ENCODE results near the gene COPS8.

Gene COPS8

GRCh38 chr2:237129625-237130263 is 44.1 kb downstream of the COPS8 start:
- in situ Hi-C loops (cut with HindIII; ENCODE audit: low sequenced_read_pairs): no loop called here

GRCh38 chr2:237130562-237131421 is 45.1 kb downstream of the COPS8 start:
- in situ Hi-C loops (cut with HindIII; ENCODE audit: low sequenced_read_pairs): no loop called here

GRCh38 chr2:237131749-237132533 is 46.3 kb downstream of the COPS8 start:
- in situ Hi-C loops (cut with HindIII; ENCODE audit: low sequenced_read_pairs): no loop called here

GRCh38 chr2:237132799-237133198 is 47.1 kb downstream of the COPS8 start:
- in situ Hi-C loops (cut with HindIII; ENCODE audit: low sequenced_read_pairs): no loop called here

GRCh38 chr2:237134321-237135230 is 48.9 kb downstream of the COPS8 start:
- in situ Hi-C loops (cut with HindIII; ENCODE audit: low sequenced_read_pairs): no loop called here

GRCh38 chr2:237136824-237137223 is 51.1 kb downstream of the COPS8 start:
- in situ Hi-C loops (cut with HindIII; ENCODE audit: low sequenced_read_pairs): no loop called here

GRCh38 chr2:237137626-237138323 is 52.1 kb downstream of the COPS8 start:
- in situ Hi-C loops (cut with HindIII; ENCODE audit: low sequenced_read_pairs): no loop called here

- in situ Hi-C loops (cut with HindIII; ENCODE audit: low sequenced_read_pairs): no loop called here
Measured at GRCh38 chr2:237139123-237139675, 53.5 kb downstream of the COPS8 start.

- in situ Hi-C loops (cut with HindIII; ENCODE audit: low sequenced_read_pairs): no loop called here
Measured at GRCh38 chr2:237140689-237141285, 55.1 kb downstream of the COPS8 start.

GRCh38 chr2:237141571-237142051 is 55.9 kb downstream of the COPS8 start:
- in situ Hi-C loops (cut with HindIII; ENCODE audit: low sequenced_read_pairs): no loop called here

GRCh38 chr2:237143118-237143517 is 57.4 kb downstream of the COPS8 start:
- in situ Hi-C loops (cut with HindIII; ENCODE audit: low sequenced_read_pairs): no loop called here

- in situ Hi-C loops (cut with HindIII; ENCODE audit: low sequenced_read_pairs): no loop called here
Measured at GRCh38 chr2:237143676-237144440, 58.2 kb downstream of the COPS8 start.

- in situ Hi-C loops (cut with HindIII; ENCODE audit: low sequenced_read_pairs): no loop called here
Measured at GRCh38 chr2:237144516-237144915, 58.8 kb downstream of the COPS8 start.

- in situ Hi-C loops (cut with HindIII; ENCODE audit: low sequenced_read_pairs): no loop called here
Measured at GRCh38 chr2:237147317-237147716, 61.6 kb downstream of the COPS8 start.

GRCh38 chr2:237148624-237149023 is 62.9 kb downstream of the COPS8 start:
- in situ Hi-C loops (cut with HindIII; ENCODE audit: low sequenced_read_pairs): no loop called here

GRCh38 chr2:237149425-237149824 is 63.7 kb downstream of the COPS8 start:
- in situ Hi-C loops (cut with HindIII; ENCODE audit: low sequenced_read_pairs): no loop called here

Measured in DLD1 (cell line).